ENCODE data around the gene C11orf68. TPM values are rescaled to one million over a fixed set of nuclear protein-coding genes. Genes with fewer than 3 reads are reported as not detected.

Gene C11orf68
- total and polyA plus RNA-seq, 2 of the 8 experiments (the other 6 are each of a cell fraction or from before 2014, with no cell fraction given), result 24.0 to 51.2 TPM

DNA sequence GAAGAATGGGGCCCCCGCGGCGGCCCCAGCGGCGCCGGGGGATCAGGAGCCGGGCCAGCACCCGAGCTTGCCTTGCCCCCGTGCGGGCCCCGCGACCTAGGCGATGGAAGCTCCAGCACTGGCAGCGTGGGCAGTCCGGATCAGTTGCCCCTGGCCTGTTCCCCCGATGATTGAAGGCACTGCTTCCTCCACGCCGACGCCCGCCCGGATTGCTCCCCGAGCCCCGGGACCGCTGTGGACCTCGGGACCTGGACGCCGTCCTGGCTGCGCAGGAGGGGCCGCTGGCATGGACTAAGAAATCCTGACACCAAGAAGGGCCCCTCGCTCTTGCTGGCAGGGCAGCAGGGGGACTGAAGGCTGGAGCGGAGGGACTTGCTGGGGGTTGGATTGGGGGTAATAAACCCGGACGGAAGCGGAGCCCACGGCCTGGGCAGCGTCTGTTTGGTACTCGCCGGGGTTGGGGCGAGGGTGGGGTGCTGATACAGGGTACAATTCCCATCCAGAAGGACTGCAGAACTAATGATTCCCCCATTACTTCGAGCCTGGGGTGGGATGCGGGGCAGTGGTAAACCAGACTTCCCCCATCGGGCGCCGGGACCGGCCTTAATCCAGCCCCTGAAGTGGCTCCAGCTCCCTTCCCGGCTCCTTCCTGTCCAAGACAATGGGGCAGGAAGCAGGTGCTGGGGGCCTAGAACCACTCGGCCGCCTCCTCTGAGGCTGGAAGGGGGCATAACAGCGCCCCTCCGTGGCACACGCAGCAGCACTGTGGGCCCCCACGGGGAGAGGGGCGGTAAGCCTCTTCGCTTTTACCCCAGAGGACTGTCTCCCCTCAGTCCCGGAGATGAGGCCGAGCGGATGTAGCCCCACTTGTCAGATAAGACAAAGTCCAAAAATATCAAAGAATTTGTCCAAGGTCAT is 27.4 kb downstream of the C11orf68 start (continued):
- TF ChIP-seq, protein P1, sequence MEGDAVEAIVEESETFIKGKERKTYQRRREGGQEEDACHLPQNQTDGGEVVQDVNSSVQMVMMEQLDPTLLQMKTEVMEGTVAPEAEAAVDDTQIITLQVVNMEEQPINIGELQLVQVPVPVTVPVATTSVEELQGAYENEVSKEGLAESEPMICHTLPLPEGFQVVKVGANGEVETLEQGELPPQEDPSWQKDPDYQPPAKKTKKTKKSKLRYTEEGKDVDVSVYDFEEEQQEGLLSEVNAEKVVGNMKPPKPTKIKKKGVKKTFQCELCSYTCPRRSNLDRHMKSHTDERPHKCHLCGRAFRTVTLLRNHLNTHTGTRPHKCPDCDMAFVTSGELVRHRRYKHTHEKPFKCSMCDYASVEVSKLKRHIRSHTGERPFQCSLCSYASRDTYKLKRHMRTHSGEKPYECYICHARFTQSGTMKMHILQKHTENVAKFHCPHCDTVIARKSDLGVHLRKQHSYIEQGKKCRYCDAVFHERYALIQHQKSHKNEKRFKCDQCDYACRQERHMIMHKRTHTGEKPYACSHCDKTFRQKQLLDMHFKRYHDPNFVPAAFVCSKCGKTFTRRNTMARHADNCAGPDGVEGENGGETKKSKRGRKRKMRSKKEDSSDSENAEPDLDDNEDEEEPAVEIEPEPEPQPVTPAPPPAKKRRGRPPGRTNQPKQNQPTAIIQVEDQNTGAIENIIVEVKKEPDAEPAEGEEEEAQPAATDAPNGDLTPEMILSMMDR (IDR thresholded peaks at IDR 0.05; ENCODE audit: control extremely low read depth in 1 of 3, insufficient read depth in 1 of 3, low read depth in 1 of 3, low read length in 3 of 3), result peak in 2 of 3 experiments; percentile 49 to 52; a peak in 3 of 4 replicates
- TF ChIP-seq BACH1 (IDR thresholded peaks at IDR 0.05; ENCODE audit: low read length) (0 out of 2 replicates have a peak, but pooled peaks have one; percentile 15), USF2 (IDR thresholded peaks at IDR 0.05; ENCODE audit: low read length) (no peak), EP300 (IDR thresholded peaks at IDR 0.05; ENCODE audit: borderline replicate concordance in 1 of 2, low read depth in 2 of 2, low read length in 2 of 2) (no peak), YY1 (IDR thresholded peaks at IDR 0.05; ENCODE audit: low read depth, low read length) (no peak), CTBP2 (IDR thresholded peaks at IDR 0.05; ENCODE audit: borderline replicate concordance, insufficient read depth, insufficient read length, low read length) (no peak), NRF1 (IDR thresholded peaks at IDR 0.05; ENCODE audit: low read depth, low read length) (no peak), SIN3A (conservative IDR thresholded peaks at IDR 0.05 in 1 of 2, IDR thresholded peaks at IDR 0.05 in 1 of 2; ENCODE audit: low read depth in 1 of 2, low read length in 2 of 2) (0 out of 4 replicates have a peak, but pooled peaks of 1 of the 2 experiments have one; percentile 47), EZH2 (IDR thresholded peaks at IDR 0.05; ENCODE audit: low read depth, low read length, severe bottlenecking) (peak; percentile 28), KDM5A (IDR thresholded peaks at IDR 0.05; ENCODE audit: low read length) (no peak), KDM1A (IDR thresholded peaks at IDR 0.05; ENCODE audit: borderline replicate concordance, low read length) (no peak), PHF8 (conservative IDR thresholded peaks at IDR 0.05; ENCODE audit: low read depth, low read length) (no peak), CHD2 (IDR thresholded peaks at IDR 0.05; ENCODE audit: low read length) (no peak), RAD21 (IDR thresholded peaks at IDR 0.05 in 1 of 2, conservative IDR thresholded peaks at IDR 0.05 in 1 of 2; ENCODE audit: low read depth in 2 of 2, low read length in 2 of 2) (peak in 1 of 2 experiments; percentile 32; a peak in 1 of 4 replicates), FOSL1 (IDR thresholded peaks at IDR 0.05; ENCODE audit: insufficient read depth, low read depth, low read length) (no peak), SIX5 (IDR thresholded peaks at IDR 0.05; ENCODE audit: low read depth, low read length) (no peak)
- TF ChIP-seq, protein P2, sequence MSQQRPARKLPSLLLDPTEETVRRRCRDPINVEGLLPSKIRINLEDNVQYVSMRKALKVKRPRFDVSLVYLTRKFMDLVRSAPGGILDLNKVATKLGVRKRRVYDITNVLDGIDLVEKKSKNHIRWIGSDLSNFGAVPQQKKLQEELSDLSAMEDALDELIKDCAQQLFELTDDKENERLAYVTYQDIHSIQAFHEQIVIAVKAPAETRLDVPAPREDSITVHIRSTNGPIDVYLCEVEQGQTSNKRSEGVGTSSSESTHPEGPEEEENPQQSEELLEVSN (IDR thresholded peaks at IDR 0.05), result no peak
